HFFc6 (cell line): ENCODE data around the gene LHX4. TPM values are rescaled to one million over a fixed set of nuclear protein-coding genes. Genes with fewer than 3 reads are reported as not detected.

ENCODE experiments used
- DNase-seq: peaks from one replicate; pipeline ENCODE4 v3.0.0-alpha.2; 2018
- H3K27ac Mint-ChIP-seq: 2 replicates; pipeline ENCODE4 v1.8.0; 2020; ENCODE audit warnings: mild to moderate bottlenecking, mixed read lengths
- H3K27me3 Mint-ChIP-seq: 2 replicates; pipeline ENCODE4 v1.8.0; 2021; ENCODE audit warnings: mild to moderate bottlenecking, moderate library complexity, mixed read lengths; ENCODE audit not compliant: insufficient read depth
- H3K36me3 Mint-ChIP-seq: 2 replicates; pipeline ENCODE4 v1.8.0; 2021; ENCODE audit warnings: low read depth, mixed read lengths
- H3K4me1 Mint-ChIP-seq: 2 replicates; pipeline ENCODE4 v1.8.0; 2020; ENCODE audit warnings: low read depth, mixed read lengths
- H3K4me3 Mint-ChIP-seq: 2 replicates; pipeline ENCODE4 v1.8.0; 2020; ENCODE audit warnings: mild to moderate bottlenecking, moderate library complexity, mixed read lengths
- H3K9me3 Mint-ChIP-seq: 2 replicates; pipeline ENCODE4 v1.8.0; 2020; ENCODE audit warnings: mild to moderate bottlenecking, mixed read lengths
- CTCF ChIP-seq: fragments of 200-600 bp; sonication (generic); IDR thresholded peaks from 2 replicates; pipeline ENCODE4 v1.5.0; 2021; ENCODE audit warnings: antibody characterized with exemption, mild to moderate bottlenecking
- long read RNA-seq: library from polyadenylated mRNA; unstranded; transcript quantifications from one replicate; pipeline ENCODE4 v2.0.0, GENCODE V29; 2019
- total RNA-seq, 6 experiments: library from RNA; stranded (reverse); fragmentation: NEBNext Ultra II Directional; extraction: Animal tissue kit (Norgen Biotek cat#: 25700); gene quantifications; 2 replicates in 1 of 6; 3 replicates in 5 of 6; pipeline ENCODE4 v1.2.3, GENCODE V29; 2021

LHX4 gene
- total RNA-seq: under 1 TPM; 0.28 to 0.71 (median 0.41) TPM
- long read RNA-seq, partial matches to known transcripts: 0 of 1 reads
- long read RNA-seq, other reads (novel, unspliced or antisense): 1 of 1 reads

GRCh38 chr1:180229483-180230415 is at the start of gene LHX4:
Gene LHX4 (plus strand): TSS chr1:180230264. CDS start chr1:180230530, 266 bp downstream.
- H3K9me3 Mint-ChIP-seq: no peaks in the 10 kb centered on the region
- no peak within 1 kb of the TSS for H3K27ac Mint-ChIP-seq
- peaks cover 10% of the 10 kb centered on the region for H3K4me1 Mint-ChIP-seq
- DNase-seq: no peak
- peak within 1 kb of the TSS; percentile 85 for H3K4me3 Mint-ChIP-seq
- TF ChIP-seq CTCF: no peak
- peaks cover 66% of the 10 kb centered on the region for H3K27me3 Mint-ChIP-seq
- no peaks in the 10 kb centered on the region for H3K36me3 Mint-ChIP-seq

GRCh38 chr1:180181048-180181447 is 49.0 kb upstream of the LHX4 start:
- Mint-ChIP-seq H3K27me3 (peaks cover 2% of the 10 kb centered on the region), H3K36me3 (peaks cover 7% of the 10 kb centered on the region; the same call in 1 of the 2 replicates), H3K27ac (no peak overlapping the region), H3K4me3 (no peak overlapping the region), H3K9me3 (no peaks in the 10 kb centered on the region), H3K4me1 (no peaks in the 10 kb centered on the region)
- TF ChIP-seq CTCF: peak; percentile 78
- no peak for DNase-seq

- no peak for TF ChIP-seq CTCF
- Mint-ChIP-seq H3K36me3 (peaks cover 8% of the 10 kb centered on the region; the same call in 1 of the 2 replicates), H3K4me1 (no peaks in the 10 kb centered on the region), H3K27me3 (peaks cover 2% of the 10 kb centered on the region), H3K27ac (no peak overlapping the region), H3K4me3 (no peak overlapping the region), H3K9me3 (no peaks in the 10 kb centered on the region)
- no peak for DNase-seq
Measured at GRCh38 chr1:180181996-180182642, 47.9 kb upstream of the LHX4 start.

GRCh38 chr1:180182643-180183311 is 47.3 kb upstream of the LHX4 start:
- H3K27me3 Mint-ChIP-seq: peaks cover 2% of the 10 kb centered on the region
- no peak overlapping the region for H3K4me3 Mint-ChIP-seq
- TF ChIP-seq CTCF: no peak
- H3K36me3 Mint-ChIP-seq: peaks cover 8% of the 10 kb centered on the region; the same call in 1 of the 2 replicates
- no peak overlapping the region for H3K27ac Mint-ChIP-seq
- no peaks in the 10 kb centered on the region for H3K9me3 Mint-ChIP-seq
- DNase-seq: no peak
- H3K4me1 Mint-ChIP-seq: no peaks in the 10 kb centered on the region

GRCh38 chr1:180183426-180183825 is 46.6 kb upstream of the LHX4 start:
- H3K36me3 Mint-ChIP-seq: peaks cover 15% of the 10 kb centered on the region; the same call in 1 of the 2 replicates
- H3K4me3 Mint-ChIP-seq: no peak overlapping the region
- no peak overlapping the region for H3K27ac Mint-ChIP-seq
- DNase-seq: no peak
- H3K27me3 Mint-ChIP-seq: peaks cover 2% of the 10 kb centered on the region
- no peaks in the 10 kb centered on the region for H3K4me1 Mint-ChIP-seq
- no peaks in the 10 kb centered on the region for H3K9me3 Mint-ChIP-seq
- no peak for TF ChIP-seq CTCF
